KMS-11 (cell line): ENCODE results near the gene AKT1S1.

Source experiments
- H2AFZ ChIP-seq: fragments of 200-600 bp; sonication (generic); 2 replicates; pipeline ENCODE4 v1.6.1; 2016; ENCODE audit warnings: antibody characterized with exemption, mixed run types, low read depth
- H3K27ac ChIP-seq: fragments of 200-600 bp; sonication (generic); 2 replicates; pipeline ENCODE4 v1.6.1; 2016; ENCODE audit warnings: mild to moderate bottlenecking, mixed run types
- H3K27me3 ChIP-seq: fragments of 200-600 bp; sonication (generic); 2 replicates; pipeline ENCODE4 v1.6.1; 2017; ENCODE audit warnings: mild to moderate bottlenecking, low read depth, mixed run types, moderate library complexity; ENCODE audit not compliant: insufficient read depth
- H3K36me3 ChIP-seq: fragments of 200-600 bp; sonication (generic); 2 replicates; pipeline ENCODE4 v1.6.1; 2017; ENCODE audit warnings: mild to moderate bottlenecking, mixed run types; ENCODE audit not compliant: insufficient read depth
- H3K4me1 ChIP-seq: fragments of 200-600 bp; sonication (generic); 2 replicates; pipeline ENCODE4 v1.6.1; 2016; ENCODE audit warnings: mild to moderate bottlenecking, low read depth, mixed run types; ENCODE audit not compliant: poor library complexity, severe bottlenecking
- H3K4me2 ChIP-seq: fragments of 200-600 bp; sonication (generic); 2 replicates; pipeline ENCODE4 v1.7.0; 2016; ENCODE audit warnings: mild to moderate bottlenecking, mixed run types
- H3K4me3 ChIP-seq: fragments of 200-600 bp; sonication (generic); IDR thresholded peaks from 2 replicates; pipeline ENCODE4 v1.6.1; 2017; ENCODE audit warnings: low read depth, low read length, mixed read lengths; ENCODE audit not compliant: insufficient read depth
- H3K79me2 ChIP-seq: fragments of 200-600 bp; sonication (generic); 2 replicates; pipeline ENCODE4 v1.6.1; 2016; ENCODE audit warnings: low read depth, mixed run types; ENCODE audit not compliant: insufficient read depth
- H3K9ac ChIP-seq: fragments of 200-600 bp; sonication (generic); 2 replicates; pipeline ENCODE4 v1.6.1; 2016; ENCODE audit warnings: mild to moderate bottlenecking, mixed run types
- H4K20me1 ChIP-seq: fragments of 200-600 bp; sonication (generic); 2 replicates; pipeline ENCODE4 v1.6.1; 2016; ENCODE audit warnings: mild to moderate bottlenecking, mixed run types; ENCODE audit not compliant: insufficient read depth
- CTCF ChIP-seq: fragments of 200-600 bp; sonication (generic); conservative IDR thresholded peaks from 2 replicates; pipeline ENCODE4 v1.6.1; 2017; ENCODE audit warnings: low read depth, mild to moderate bottlenecking, antibody characterized with exemption, low read length, moderate library complexity, mixed read lengths

AKT1S1 gene

GRCh38 chr19:49887037-49887664 is 10.0 kb upstream of the AKT1S1 start:
- Histone ChIP-seq H3K36me3 (no peaks in the 10 kb centered on the region; the same call in 1 of the 2 replicates), H3K4me1 (peaks cover 22% of the 10 kb centered on the region)

GRCh38 chr19:49884760-49885159 is 7.6 kb upstream of the AKT1S1 start:
- Histone ChIP-seq H3K9ac (no peak overlapping the region), H2AFZ (no peak overlapping the region), H3K4me3 (no peak overlapping the region), H4K20me1 (no peaks in the 10 kb centered on the region), H3K4me2 (no peak overlapping the region), H3K4me1 (peaks cover 14% of the 10 kb centered on the region), H3K27me3 (no peaks in the 10 kb centered on the region), H3K36me3 (no peaks in the 10 kb centered on the region; the same call in 1 of the 2 replicates), H3K27ac (peak overlapping the region; percentile 13; the same call in 1 of the 2 replicates), H3K79me2 (no peaks in the 10 kb centered on the region)
- no peak for TF ChIP-seq CTCF

More at GRCh38 chr19:49887037-49887664, 10.0 kb upstream of the AKT1S1 start:
- H2AFZ ChIP-seq, result no peak overlapping the region
- H3K79me2 ChIP-seq, result no peaks in the 10 kb centered on the region
- no peaks in the 10 kb centered on the region for H3K27me3 ChIP-seq
- no peak for TF ChIP-seq CTCF
- no peak overlapping the region for H3K9ac ChIP-seq
- no peak overlapping the region for H3K27ac ChIP-seq
- no peak overlapping the region for H3K4me3 ChIP-seq
- no peaks in the 10 kb centered on the region for H4K20me1 ChIP-seq
- H3K4me2 ChIP-seq, result no peak overlapping the region; the same call in 1 of the 2 replicates

- H3K4me1 ChIP-seq, result peaks cover 11% of the 10 kb centered on the region
- H4K20me1 ChIP-seq, result no peaks in the 10 kb centered on the region
- H3K9ac ChIP-seq, result no peak overlapping the region
- H3K36me3 ChIP-seq, result no peaks in the 10 kb centered on the region; the same call in 1 of the 2 replicates
- no peak overlapping the region for H3K27ac ChIP-seq
- no peaks in the 10 kb centered on the region for H3K27me3 ChIP-seq
- H3K79me2 ChIP-seq, result no peaks in the 10 kb centered on the region
- H2AFZ ChIP-seq, result no peak overlapping the region
- no peak for TF ChIP-seq CTCF
- no peak overlapping the region for H3K4me2 ChIP-seq
- no peak overlapping the region for H3K4me3 ChIP-seq
Measured at GRCh38 chr19:49884109-49884508, 7.0 kb upstream of the AKT1S1 start.

GRCh38 chr19:49883094-49883493 is 5.9 kb upstream of the AKT1S1 start:
- no peaks in the 10 kb centered on the region; the same call in 1 of the 2 replicates for H3K36me3 ChIP-seq
- H3K27me3 ChIP-seq, result no peaks in the 10 kb centered on the region
- H4K20me1 ChIP-seq, result no peaks in the 10 kb centered on the region
- peaks cover 19% of the 10 kb centered on the region for H3K4me1 ChIP-seq
- H3K27ac ChIP-seq, result no peak overlapping the region
- no peak overlapping the region for H3K4me2 ChIP-seq
- H3K79me2 ChIP-seq, result no peaks in the 10 kb centered on the region
- H3K9ac ChIP-seq, result no peak overlapping the region
- H2AFZ ChIP-seq, result no peak overlapping the region
- H3K4me3 ChIP-seq, result no peak overlapping the region
- no peak for TF ChIP-seq CTCF
